Kidney (tissue), 14 donors: ENCODE measurements around the gene KIF5A. TPM values are rescaled to one million over a fixed set of nuclear protein-coding genes. Genes with fewer than 3 reads are reported as not detected.

ENCODE experiments used
- DNase-seq, 5 donors: peaks; one replicate each; pipeline ENCODE4 v3.0.0-alpha.2; 2013 to 2020
- FAIRE-seq: peaks from 2 replicates; lab custom pipeline; 2012; peaks lifted over from hg19 to GRCh38; lab: Jason Lieb, UNC
- H3K27ac ChIP-seq, 2 donors: one replicate each; pipeline ENCODE4 v1.7.0; 2013; ENCODE audit warnings: low read depth in 2 of 2, low read length in 2 of 2, inconsistent platforms in 1 of 2
- H3K27me3 ChIP-seq: one replicate; pipeline ENCODE4 v1.7.1; 2013; ENCODE audit warnings: low read length, inconsistent platforms; ENCODE audit not compliant: control insufficient read depth, insufficient read depth
- H3K36me3 ChIP-seq, 3 donors: one replicate each; pipeline versions ENCODE4 v1.7.0 to v1.7.1; 2013; ENCODE audit warnings: low read length in 3 of 3, control low read depth in 1 of 3, inconsistent platforms in 1 of 3; ENCODE audit not compliant: insufficient read depth in 3 of 3, control insufficient read depth in 2 of 3
- H3K4me1 ChIP-seq, 3 donors: one replicate each; pipeline versions ENCODE4 v1.7.0 to v1.7.1; 2013; ENCODE audit warnings: low read length in 3 of 3, inconsistent platforms in 1 of 3, low read depth in 1 of 3; ENCODE audit not compliant: control insufficient read depth in 2 of 3, insufficient read depth in 2 of 3
- H3K4me3 ChIP-seq, 3 donors: one replicate each; pipeline versions ENCODE4 v1.7.0 to v1.8.1; 2013; ENCODE audit warnings: low read length in 3 of 3, control low read depth in 1 of 3, inconsistent platforms in 1 of 3
- H3K9ac ChIP-seq, 3 donors: one replicate each; pipeline versions ENCODE4 v1.7.0 to v1.7.1; 2013; ENCODE audit warnings: low read length in 3 of 3, control low read depth in 1 of 3, inconsistent platforms in 1 of 3
- H3K9me3 ChIP-seq, 3 donors: one replicate each; pipeline versions ENCODE4 v1.7.0 to v1.7.1; 2013; ENCODE audit warnings: low read length in 3 of 3, control low read depth in 1 of 3, inconsistent platforms in 1 of 3; ENCODE audit not compliant: control insufficient read depth in 2 of 3, insufficient read depth in 1 of 3
- CTCF ChIP-seq: IDR thresholded peaks from 3 replicates; pipeline ENCODE4 v1.5.1; 2012; ENCODE audit warnings: mild to moderate bottlenecking, moderate library complexity, borderline replicate concordance; ENCODE audit not compliant: insufficient read depth; ENCODE audit errors: extremely low read depth
- intact Hi-C: fragments of 100-400 bp; cut with DNase I; formaldehyde crosslinking; loops from one replicate; pipeline ENCODE4 v1.11.1; 2022
- polyA plus RNA-seq: library from polyadenylated mRNA; stranded (reverse); fragments of 350-450 nt; fragmentation: Illumina TruSeq; extraction: RNeasy Lipid Tissue Mini Kit (QIAGEN cat#74804); gene quantifications from one replicate; pipeline ENCODE4 v1.2.3, GENCODE V29; 2014; ENCODE audit warnings: low read depth, low replicate concordance; ENCODE audit not compliant: insufficient read depth
- total RNA-seq: library from RNA; stranded (reverse); fragmentation: NEBNext Ultra II Directional; extraction: Animal tissue kit (Norgen Biotek cat#: 25700); gene quantifications from one replicate; pipeline ENCODE4 v1.2.1, GENCODE V29; 2021
- donor health status: control.
- donor health status: control.
- donor health status: control.
- donor health status: control.
- donor health status: control.
- donor health status: DM: yes; HTN: yes; CAD: no.
- donor health status: Normal renal cell carcinoma (clear cell type).

KIF5A gene
- total and polyA plus RNA-seq, 2 donors from 2014 or later = 0.69 to 1.3 TPM

GRCh38 chr12:57627501-57628279 lies 77.8 kb downstream of the KIF5A start:
- FAIRE-seq (no peak), DNase-seq (peak in 4 of 5 donors; percentile 31 to 78 (median 46))
- no peaks in the 10 kb centered on the region for H3K36me3 ChIP-seq
- TF ChIP-seq CTCF = no peak
- intact Hi-C loops = no loop called here
- H3K9ac ChIP-seq = no peak overlapping the region
- H3K4me1 ChIP-seq = peaks cover 0 to 4% (median 0%) of the 10 kb centered on the region in 3 donors
- no peaks in the 10 kb centered on the region for H3K9me3 ChIP-seq
- no peak overlapping the region for H3K27ac ChIP-seq
- H3K4me3 ChIP-seq = no peak overlapping the region
- peaks cover 53% of the 10 kb centered on the region for H3K27me3 ChIP-seq

- peak in 3 of 5 donors; percentile 12 to 46 (median 36) for DNase-seq
- H3K27me3 ChIP-seq = peaks cover 53% of the 10 kb centered on the region
Measured at GRCh38 chr12:57628280-57629191, 78.7 kb downstream of the KIF5A start.

GRCh38 chr12:57629897-57630471 lies 80.1 kb downstream of the KIF5A start:
- TF ChIP-seq CTCF = no peak
- intact Hi-C loops = no loop called here
- Histone ChIP-seq H3K9ac (no peak overlapping the region), H3K4me3 (no peak overlapping the region), H3K36me3 (no peaks in the 10 kb centered on the region), H3K9me3 (no peaks in the 10 kb centered on the region), H3K4me1 (peaks cover 0 to 4% (median 0%) of the 10 kb centered on the region in 3 donors), H3K27ac (no peak overlapping the region), H3K27me3 (peaks cover 48% of the 10 kb centered on the region)
- DNase-seq (peak in 2 of 5 donors; percentile 8 to 25), FAIRE-seq (no peak)

More at GRCh38 chr12:57628280-57629191, 78.7 kb downstream of the KIF5A start:
- no peak for FAIRE-seq
- Histone ChIP-seq H3K4me3 (no peak overlapping the region), H3K9me3 (no peaks in the 10 kb centered on the region), H3K9ac (no peak overlapping the region), H3K36me3 (no peaks in the 10 kb centered on the region), H3K4me1 (peaks cover 0 to 4% (median 0%) of the 10 kb centered on the region in 3 donors), H3K27ac (no peak overlapping the region)
- TF ChIP-seq CTCF = no peak
- intact Hi-C loops = no loop called here
